WTC11 (cell line): Measurements from ENCODE around the gene DGCR8. TPM values are rescaled to one million over a fixed set of nuclear protein-coding genes. Genes with fewer than 3 reads are reported as not detected.

Source experiments
- ATAC-seq: fragments of 200-7000 bp; cut with Tn5 transposase; 2 replicates; pipeline ENCODE4 v1.10.0; 2021; ENCODE audit warnings: mild to moderate bottlenecking, moderate library complexity
- CTCF ChIA-PET: fragments of 300-600 bp; sonication (Branson Sonifier 250); formaldehyde crosslinking; loops from one replicate; lab custom pipeline; 2021; ENCODE audit warnings: antibody characterized with exemption; lab: Charles Lee
- POLR2A ChIA-PET: fragments of 350-600 bp; sonication (Branson Sonifier 250); formaldehyde crosslinking; loops from one replicate; lab custom pipeline; 2021; ENCODE audit warnings: antibody characterized with exemption; lab: Charles Lee
- DNase-seq: peaks from one replicate; pipeline ENCODE4 v3.0.0; 2021; ENCODE audit warnings: low spot score
- H3K27ac Mint-ChIP-seq: 2 replicates; pipeline ENCODE4 v1.8.0; 2021; ENCODE audit warnings: mixed read lengths
- H3K27me3 Mint-ChIP-seq: 2 replicates; pipeline ENCODE4 v1.8.0; 2021; ENCODE audit warnings: low read depth, mild to moderate bottlenecking, moderate library complexity, mixed read lengths
- H3K36me3 Mint-ChIP-seq: 2 replicates; pipeline ENCODE4 v1.8.0; 2021; ENCODE audit warnings: mixed read lengths
- H3K4me1 Mint-ChIP-seq: 2 replicates; pipeline ENCODE4 v1.8.0; 2022; ENCODE audit warnings: mixed read lengths
- H3K4me3 Mint-ChIP-seq: 2 replicates; pipeline ENCODE4 v1.8.0; 2021; ENCODE audit warnings: mild to moderate bottlenecking, moderate library complexity, mixed read lengths
- H3K9me3 Mint-ChIP-seq: 2 replicates; pipeline ENCODE4 v1.8.0; 2021; ENCODE audit warnings: mixed read lengths
- ATF1 ChIP-seq: sonication (generic); formaldehyde crosslinking; IDR thresholded peaks from 2 replicates; pipeline ENCODE4 v1.8.1; 2023; ENCODE audit warnings: mild to moderate bottlenecking, moderate library complexity, missing genetic modification reagents
- CREM ChIP-seq: sonication (generic); formaldehyde crosslinking; IDR thresholded peaks from 2 replicates; pipeline ENCODE4 v1.8.1; 2022; ENCODE audit warnings: mild to moderate bottlenecking, missing genetic modification reagents, moderate library complexity
- ESRRA ChIP-seq: sonication (generic); formaldehyde crosslinking; IDR thresholded peaks from 2 replicates; pipeline ENCODE4 v1.8.1; 2022; ENCODE audit warnings: mild to moderate bottlenecking, missing genetic modification reagents, borderline replicate concordance
- ETV6 ChIP-seq: sonication (generic); formaldehyde crosslinking; IDR thresholded peaks from 2 replicates; pipeline ENCODE4 v1.8.1; 2022; ENCODE audit warnings: mild to moderate bottlenecking, missing genetic modification reagents
- FOXK1 ChIP-seq: sonication (generic); formaldehyde crosslinking; IDR thresholded peaks from 2 replicates; pipeline ENCODE4 v1.8.0; 2022; ENCODE audit warnings: mild to moderate bottlenecking, moderate library complexity, missing genetic modification reagents
- NFATC4 ChIP-seq: fragments of 250-450 bp; sonication (Bioruptor Pico); IDR thresholded peaks from 2 replicates; pipeline ENCODE4 v1.9.0; 2021; ENCODE audit warnings: mild to moderate bottlenecking
- NFE2L1 ChIP-seq: sonication (generic); formaldehyde crosslinking; IDR thresholded peaks from 2 replicates; pipeline ENCODE4 v1.8.1; 2023; ENCODE audit warnings: missing genetic modification reagents
- NR1H2 ChIP-seq: sonication (generic); formaldehyde crosslinking; IDR thresholded peaks from 2 replicates; pipeline ENCODE4 v1.9.0; 2021; ENCODE audit warnings: mild to moderate bottlenecking, moderate library complexity, missing genetic modification reagents
- TP53 ChIP-seq: sonication (generic); formaldehyde crosslinking; IDR thresholded peaks from 2 replicates; pipeline ENCODE4 v1.8.1; 2023; ENCODE audit warnings: mild to moderate bottlenecking, missing genetic modification reagents
- ZNF121 ChIP-seq: sonication (generic); formaldehyde crosslinking; IDR thresholded peaks from 2 replicates; pipeline ENCODE4 v1.8.0; 2023; ENCODE audit warnings: missing genetic modification reagents
- ZNF138 ChIP-seq: sonication (generic); formaldehyde crosslinking; conservative IDR thresholded peaks from 2 replicates; pipeline ENCODE4 v1.8.1; 2022; ENCODE audit warnings: mild to moderate bottlenecking, moderate library complexity, missing genetic modification reagents
- total RNA-seq: library from RNA; stranded (reverse); gene quantifications from 3 replicates; pipeline ENCODE4 v1.2.3, GENCODE V29; 2021
- TF ChIP-seq, protein P1 (sequence below): sonication (generic); formaldehyde crosslinking; IDR thresholded peaks from 2 replicates; pipeline ENCODE4 v1.8.0; 2022; ENCODE audit warnings: mild to moderate bottlenecking, missing genetic modification reagents
- TF ChIP-seq, protein P2 (sequence below): sonication (generic); formaldehyde crosslinking; IDR thresholded peaks from 2 replicates; pipeline ENCODE4 v1.8.1; 2023; ENCODE audit warnings: mild to moderate bottlenecking, missing genetic modification reagents
- TF ChIP-seq, protein P3 (sequence below): sonication (generic); formaldehyde crosslinking; IDR thresholded peaks from 2 replicates; pipeline ENCODE4 v1.8.1; 2023; ENCODE audit warnings: mild to moderate bottlenecking, missing genetic modification reagents, borderline replicate concordance
- TF ChIP-seq, protein P4 (sequence below): fragments of 250-450 bp; sonication (Bioruptor Pico); IDR thresholded peaks from 2 replicates; pipeline ENCODE4 v2.1.2; 2022; ENCODE audit warnings: mild to moderate bottlenecking, moderate library complexity
- TF ChIP-seq, protein P5 (sequence below): sonication (generic); formaldehyde crosslinking; IDR thresholded peaks from 2 replicates; pipeline ENCODE4 v1.8.1; 2022; ENCODE audit warnings: low read depth, missing genetic modification reagents, borderline replicate concordance
- TF ChIP-seq, protein P6 (sequence below): sonication (generic); formaldehyde crosslinking; IDR thresholded peaks from 2 replicates; pipeline ENCODE4 v1.8.1; 2023; ENCODE audit warnings: mild to moderate bottlenecking, missing genetic modification reagents, moderate library complexity
- TF ChIP-seq, protein P7 (sequence below): sonication (generic); formaldehyde crosslinking; IDR thresholded peaks from 2 replicates; pipeline ENCODE4 v1.8.1; 2022; ENCODE audit warnings: mild to moderate bottlenecking, missing genetic modification reagents, moderate library complexity, borderline replicate concordance
- TF ChIP-seq, protein P8 (sequence below): fragments of 250-450 bp; sonication (Bioruptor Pico); IDR thresholded peaks from 2 replicates; pipeline ENCODE4 v1.9.0; 2021; ENCODE audit warnings: mild to moderate bottlenecking, borderline replicate concordance

The DGCR8 gene
- total RNA-seq, 1 experiment from 2014 or later = 55.0 TPM

DNA sequence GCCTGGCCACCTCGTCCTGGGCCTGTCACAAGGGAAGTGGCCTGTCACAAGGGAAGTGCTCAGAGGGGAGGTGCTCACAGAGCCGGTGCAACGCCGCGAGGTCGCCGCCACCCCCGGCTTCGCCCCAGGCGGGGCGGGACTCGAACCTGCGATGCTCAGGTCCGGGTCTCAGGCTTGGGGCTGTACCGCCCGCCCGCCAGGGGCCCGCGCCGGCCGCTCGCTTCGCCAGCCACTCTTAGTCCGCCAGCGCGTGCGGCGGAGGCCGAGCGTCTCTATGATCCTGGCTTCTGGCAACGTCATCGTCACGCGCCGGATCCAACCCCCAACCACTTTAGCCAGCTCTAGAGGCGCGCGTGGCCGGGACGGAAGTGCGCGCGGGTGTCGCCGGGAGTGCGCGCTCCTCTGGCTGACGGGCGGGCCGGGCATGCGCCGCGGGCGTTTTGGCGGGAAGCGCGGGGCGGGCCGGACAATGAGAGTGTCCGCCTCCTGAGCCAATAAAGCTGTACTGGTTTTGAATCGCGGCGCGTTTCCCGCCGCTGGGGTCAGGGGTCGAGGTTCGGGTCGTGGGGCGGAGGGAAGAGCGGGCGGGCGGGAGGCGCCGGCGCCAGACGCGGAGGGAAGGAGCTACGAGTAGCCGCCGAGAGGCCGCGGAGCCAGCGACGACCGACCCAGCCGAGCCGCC lies 37.1 kb downstream of the DGCR8 start, which contains the start of gene TRMT2A:
Gene TRMT2A, minus strand, starts transcription at position 276 of the 682 bp plus-strand sequence. CDS start 320 bp downstream, outside the sequence.
- H3K27ac Mint-ChIP-seq = peak within 1 kb of the TSS; percentile 90
- DNase-seq (peak; percentile 97), ATAC-seq (peak; percentile 77)
- H3K36me3 Mint-ChIP-seq = peaks cover 42% of the 10 kb centered on the region
- no peaks in the 10 kb centered on the region for H3K9me3 Mint-ChIP-seq
- peaks cover 13% of the 10 kb centered on the region for H3K4me1 Mint-ChIP-seq
- ChIA-PET POLR2A (interaction anchor here (0.6 to 2.0 kb wide), 8 partner anchors 9 to 158 kb away, joined by 3 to 6 read pairs (median 3); no protein-coding TSS in a partner anchor), CTCF (interaction anchor here (0.6 to 1.5 kb wide), 9 partner anchors 20 to 301 kb away, joined by 3 to 5 read pairs (median 3); partner anchors contain the start of gene DGCR8)
- peak within 1 kb of the TSS; percentile 88 for H3K4me3 Mint-ChIP-seq
- no peaks in the 10 kb centered on the region for H3K27me3 Mint-ChIP-seq
- TF ChIP-seq, protein P1, sequence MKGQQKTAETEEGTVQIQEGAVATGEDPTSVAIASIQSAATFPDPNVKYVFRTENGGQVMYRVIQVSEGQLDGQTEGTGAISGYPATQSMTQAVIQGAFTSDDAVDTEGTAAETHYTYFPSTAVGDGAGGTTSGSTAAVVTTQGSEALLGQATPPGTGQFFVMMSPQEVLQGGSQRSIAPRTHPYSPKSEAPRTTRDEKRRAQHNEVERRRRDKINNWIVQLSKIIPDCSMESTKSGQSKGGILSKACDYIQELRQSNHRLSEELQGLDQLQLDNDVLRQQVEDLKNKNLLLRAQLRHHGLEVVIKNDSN = peak; percentile 67; the same call in 1 of the 2 replicates
- TF ChIP-seq FOXK1 (CRISPR knock-in tag) (peak; percentile 95), CREM (CRISPR knock-in tag) (peak; percentile 99), NR1H2 (CRISPR knock-in tag) (no peak), ATF1 (no peak), TP53 (CRISPR knock-in tag) (no peak), ZNF138 (CRISPR knock-in tag) (no peak), ETV6 (CRISPR knock-in tag) (peak; percentile 97), ESRRA (no peak), NFE2L1 (CRISPR knock-in tag) (peak; percentile 96; the same call in 1 of the 2 replicates), NFATC4 (CRISPR knock-in tag) (no peak), ZNF121 (no peak)
- TF ChIP-seq, protein P2, sequence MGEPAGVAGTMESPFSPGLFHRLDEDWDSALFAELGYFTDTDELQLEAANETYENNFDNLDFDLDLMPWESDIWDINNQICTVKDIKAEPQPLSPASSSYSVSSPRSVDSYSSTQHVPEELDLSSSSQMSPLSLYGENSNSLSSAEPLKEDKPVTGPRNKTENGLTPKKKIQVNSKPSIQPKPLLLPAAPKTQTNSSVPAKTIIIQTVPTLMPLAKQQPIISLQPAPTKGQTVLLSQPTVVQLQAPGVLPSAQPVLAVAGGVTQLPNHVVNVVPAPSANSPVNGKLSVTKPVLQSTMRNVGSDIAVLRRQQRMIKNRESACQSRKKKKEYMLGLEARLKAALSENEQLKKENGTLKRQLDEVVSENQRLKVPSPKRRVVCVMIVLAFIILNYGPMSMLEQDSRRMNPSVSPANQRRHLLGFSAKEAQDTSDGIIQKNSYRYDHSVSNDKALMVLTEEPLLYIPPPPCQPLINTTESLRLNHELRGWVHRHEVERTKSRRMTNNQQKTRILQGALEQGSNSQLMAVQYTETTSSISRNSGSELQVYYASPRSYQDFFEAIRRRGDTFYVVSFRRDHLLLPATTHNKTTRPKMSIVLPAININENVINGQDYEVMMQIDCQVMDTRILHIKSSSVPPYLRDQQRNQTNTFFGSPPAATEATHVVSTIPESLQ = no peak
- TF ChIP-seq, protein P3, sequence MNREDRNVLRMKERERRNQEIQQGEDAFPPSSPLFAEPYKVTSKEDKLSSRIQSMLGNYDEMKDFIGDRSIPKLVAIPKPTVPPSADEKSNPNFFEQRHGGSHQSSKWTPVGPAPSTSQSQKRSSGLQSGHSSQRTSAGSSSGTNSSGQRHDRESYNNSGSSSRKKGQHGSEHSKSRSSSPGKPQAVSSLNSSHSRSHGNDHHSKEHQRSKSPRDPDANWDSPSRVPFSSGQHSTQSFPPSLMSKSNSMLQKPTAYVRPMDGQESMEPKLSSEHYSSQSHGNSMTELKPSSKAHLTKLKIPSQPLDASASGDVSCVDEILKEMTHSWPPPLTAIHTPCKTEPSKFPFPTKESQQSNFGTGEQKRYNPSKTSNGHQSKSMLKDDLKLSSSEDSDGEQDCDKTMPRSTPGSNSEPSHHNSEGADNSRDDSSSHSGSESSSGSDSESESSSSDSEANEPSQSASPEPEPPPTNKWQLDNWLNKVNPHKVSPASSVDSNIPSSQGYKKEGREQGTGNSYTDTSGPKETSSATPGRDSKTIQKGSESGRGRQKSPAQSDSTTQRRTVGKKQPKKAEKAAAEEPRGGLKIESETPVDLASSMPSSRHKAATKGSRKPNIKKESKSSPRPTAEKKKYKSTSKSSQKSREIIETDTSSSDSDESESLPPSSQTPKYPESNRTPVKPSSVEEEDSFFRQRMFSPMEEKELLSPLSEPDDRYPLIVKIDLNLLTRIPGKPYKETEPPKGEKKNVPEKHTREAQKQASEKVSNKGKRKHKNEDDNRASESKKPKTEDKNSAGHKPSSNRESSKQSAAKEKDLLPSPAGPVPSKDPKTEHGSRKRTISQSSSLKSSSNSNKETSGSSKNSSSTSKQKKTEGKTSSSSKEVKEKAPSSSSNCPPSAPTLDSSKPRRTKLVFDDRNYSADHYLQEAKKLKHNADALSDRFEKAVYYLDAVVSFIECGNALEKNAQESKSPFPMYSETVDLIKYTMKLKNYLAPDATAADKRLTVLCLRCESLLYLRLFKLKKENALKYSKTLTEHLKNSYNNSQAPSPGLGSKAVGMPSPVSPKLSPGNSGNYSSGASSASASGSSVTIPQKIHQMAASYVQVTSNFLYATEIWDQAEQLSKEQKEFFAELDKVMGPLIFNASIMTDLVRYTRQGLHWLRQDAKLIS (CRISPR knock-in tag) = no peak
- TF ChIP-seq, protein P4, sequence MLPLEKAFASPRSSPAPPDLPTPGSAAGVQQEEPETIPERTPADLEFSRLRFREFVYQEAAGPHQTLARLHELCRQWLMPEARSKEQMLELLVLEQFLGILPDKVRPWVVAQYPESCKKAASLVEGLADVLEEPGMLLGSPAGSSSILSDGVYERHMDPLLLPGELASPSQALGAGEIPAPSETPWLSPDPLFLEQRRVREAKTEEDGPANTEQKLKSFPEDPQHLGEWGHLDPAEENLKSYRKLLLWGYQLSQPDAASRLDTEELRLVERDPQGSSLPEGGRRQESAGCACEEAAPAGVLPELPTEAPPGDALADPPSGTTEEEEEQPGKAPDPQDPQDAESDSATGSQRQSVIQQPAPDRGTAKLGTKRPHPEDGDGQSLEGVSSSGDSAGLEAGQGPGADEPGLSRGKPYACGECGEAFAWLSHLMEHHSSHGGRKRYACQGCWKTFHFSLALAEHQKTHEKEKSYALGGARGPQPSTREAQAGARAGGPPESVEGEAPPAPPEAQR (CRISPR knock-in tag) = no peak
- TF ChIP-seq, protein P5, sequence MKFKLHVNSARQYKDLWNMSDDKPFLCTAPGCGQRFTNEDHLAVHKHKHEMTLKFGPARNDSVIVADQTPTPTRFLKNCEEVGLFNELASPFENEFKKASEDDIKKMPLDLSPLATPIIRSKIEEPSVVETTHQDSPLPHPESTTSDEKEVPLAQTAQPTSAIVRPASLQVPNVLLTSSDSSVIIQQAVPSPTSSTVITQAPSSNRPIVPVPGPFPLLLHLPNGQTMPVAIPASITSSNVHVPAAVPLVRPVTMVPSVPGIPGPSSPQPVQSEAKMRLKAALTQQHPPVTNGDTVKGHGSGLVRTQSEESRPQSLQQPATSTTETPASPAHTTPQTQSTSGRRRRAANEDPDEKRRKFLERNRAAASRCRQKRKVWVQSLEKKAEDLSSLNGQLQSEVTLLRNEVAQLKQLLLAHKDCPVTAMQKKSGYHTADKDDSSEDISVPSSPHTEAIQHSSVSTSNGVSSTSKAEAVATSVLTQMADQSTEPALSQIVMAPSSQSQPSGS (CRISPR knock-in tag) = no peak
- TF ChIP-seq, protein P6, sequence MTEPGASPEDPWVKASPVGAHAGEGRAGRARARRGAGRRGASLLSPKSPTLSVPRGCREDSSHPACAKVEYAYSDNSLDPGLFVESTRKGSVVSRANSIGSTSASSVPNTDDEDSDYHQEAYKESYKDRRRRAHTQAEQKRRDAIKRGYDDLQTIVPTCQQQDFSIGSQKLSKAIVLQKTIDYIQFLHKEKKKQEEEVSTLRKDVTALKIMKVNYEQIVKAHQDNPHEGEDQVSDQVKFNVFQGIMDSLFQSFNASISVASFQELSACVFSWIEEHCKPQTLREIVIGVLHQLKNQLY = no peak
- TF ChIP-seq, protein P7, sequence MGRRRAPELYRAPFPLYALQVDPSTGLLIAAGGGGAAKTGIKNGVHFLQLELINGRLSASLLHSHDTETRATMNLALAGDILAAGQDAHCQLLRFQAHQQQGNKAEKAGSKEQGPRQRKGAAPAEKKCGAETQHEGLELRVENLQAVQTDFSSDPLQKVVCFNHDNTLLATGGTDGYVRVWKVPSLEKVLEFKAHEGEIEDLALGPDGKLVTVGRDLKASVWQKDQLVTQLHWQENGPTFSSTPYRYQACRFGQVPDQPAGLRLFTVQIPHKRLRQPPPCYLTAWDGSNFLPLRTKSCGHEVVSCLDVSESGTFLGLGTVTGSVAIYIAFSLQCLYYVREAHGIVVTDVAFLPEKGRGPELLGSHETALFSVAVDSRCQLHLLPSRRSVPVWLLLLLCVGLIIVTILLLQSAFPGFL (CRISPR knock-in tag) = 0 out of 2 replicates have a peak, but pooled peaks have one; percentile 52
- TF ChIP-seq, protein P8, sequence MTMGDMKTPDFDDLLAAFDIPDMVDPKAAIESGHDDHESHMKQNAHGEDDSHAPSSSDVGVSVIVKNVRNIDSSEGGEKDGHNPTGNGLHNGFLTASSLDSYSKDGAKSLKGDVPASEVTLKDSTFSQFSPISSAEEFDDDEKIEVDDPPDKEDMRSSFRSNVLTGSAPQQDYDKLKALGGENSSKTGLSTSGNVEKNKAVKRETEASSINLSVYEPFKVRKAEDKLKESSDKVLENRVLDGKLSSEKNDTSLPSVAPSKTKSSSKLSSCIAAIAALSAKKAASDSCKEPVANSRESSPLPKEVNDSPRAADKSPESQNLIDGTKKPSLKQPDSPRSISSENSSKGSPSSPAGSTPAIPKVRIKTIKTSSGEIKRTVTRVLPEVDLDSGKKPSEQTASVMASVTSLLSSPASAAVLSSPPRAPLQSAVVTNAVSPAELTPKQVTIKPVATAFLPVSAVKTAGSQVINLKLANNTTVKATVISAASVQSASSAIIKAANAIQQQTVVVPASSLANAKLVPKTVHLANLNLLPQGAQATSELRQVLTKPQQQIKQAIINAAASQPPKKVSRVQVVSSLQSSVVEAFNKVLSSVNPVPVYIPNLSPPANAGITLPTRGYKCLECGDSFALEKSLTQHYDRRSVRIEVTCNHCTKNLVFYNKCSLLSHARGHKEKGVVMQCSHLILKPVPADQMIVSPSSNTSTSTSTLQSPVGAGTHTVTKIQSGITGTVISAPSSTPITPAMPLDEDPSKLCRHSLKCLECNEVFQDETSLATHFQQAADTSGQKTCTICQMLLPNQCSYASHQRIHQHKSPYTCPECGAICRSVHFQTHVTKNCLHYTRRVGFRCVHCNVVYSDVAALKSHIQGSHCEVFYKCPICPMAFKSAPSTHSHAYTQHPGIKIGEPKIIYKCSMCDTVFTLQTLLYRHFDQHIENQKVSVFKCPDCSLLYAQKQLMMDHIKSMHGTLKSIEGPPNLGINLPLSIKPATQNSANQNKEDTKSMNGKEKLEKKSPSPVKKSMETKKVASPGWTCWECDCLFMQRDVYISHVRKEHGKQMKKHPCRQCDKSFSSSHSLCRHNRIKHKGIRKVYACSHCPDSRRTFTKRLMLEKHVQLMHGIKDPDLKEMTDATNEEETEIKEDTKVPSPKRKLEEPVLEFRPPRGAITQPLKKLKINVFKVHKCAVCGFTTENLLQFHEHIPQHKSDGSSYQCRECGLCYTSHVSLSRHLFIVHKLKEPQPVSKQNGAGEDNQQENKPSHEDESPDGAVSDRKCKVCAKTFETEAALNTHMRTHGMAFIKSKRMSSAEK (CRISPR knock-in tag) = no peak
